C1 segment of cervical spinal cord (tissue), 14 donors: ENCODE measurements around the gene TMTC1.

ENCODE experiments used
- DNase-seq, 14 donors: peaks; one replicate each; lab custom pipeline; 2025; lab: John Stamatoyannopoulos, UW

Gene TMTC1

GRCh38 chr12:29537298-29537697 lies 246.4 kb downstream of the TMTC1 start:
- DNase-seq = no peak

GRCh38 chr12:29534935-29535334 lies 248.8 kb downstream of the TMTC1 start:
- DNase-seq = no peak

- no peak for DNase-seq
Observed at GRCh38 chr12:29533815-29534489, 249.8 kb downstream of the TMTC1 start.

GRCh38 chr12:29531471-29531870 lies 252.3 kb downstream of the TMTC1 start:
- DNase-seq = no peak

GRCh38 chr12:29530436-29530835 lies 253.3 kb downstream of the TMTC1 start:
- DNase-seq = no peak

GRCh38 chr12:29528161-29528560 lies 255.6 kb downstream of the TMTC1 start:
- no peak for DNase-seq

GRCh38 chr12:29521951-29522350 lies 261.8 kb downstream of the TMTC1 start:
- DNase-seq = no peak

GRCh38 chr12:29519585-29520182 lies 264.1 kb downstream of the TMTC1 start:
- no peak for DNase-seq

GRCh38 chr12:29518407-29518806 lies 265.3 kb downstream of the TMTC1 start:
- no peak for DNase-seq

- peak in 1 of 14 donors; percentile 0 for DNase-seq
Observed at GRCh38 chr12:29517264-29517663, 266.5 kb downstream of the TMTC1 start.

GRCh38 chr12:29516431-29516875 lies 267.3 kb downstream of the TMTC1 start:
- DNase-seq = no peak

GRCh38 chr12:29510591-29511185 lies 273.1 kb downstream of the TMTC1 start:
- no peak for DNase-seq

- no peak for DNase-seq
Observed at GRCh38 chr12:29509503-29509902, 274.2 kb downstream of the TMTC1 start.

- DNase-seq = no peak
Observed at GRCh38 chr12:29508949-29509348, 274.8 kb downstream of the TMTC1 start.

GRCh38 chr12:29505122-29505521 lies 278.6 kb downstream of the TMTC1 start:
- no peak for DNase-seq

- DNase-seq = no peak
Observed at GRCh38 chr12:29503283-29503682, 280.5 kb downstream of the TMTC1 start.

GRCh38 chr12:29499235-29499634 lies 284.5 kb downstream of the TMTC1 start:
- no peak for DNase-seq

- DNase-seq = peak in 1 of 14 donors; percentile 0
Observed at GRCh38 chr12:29497588-29497987, 286.2 kb downstream of the TMTC1 start, which contains the start of gene OVCH1. OVCH1 (minus strand) TSS chr12:29497686; CDS start chr12:29497686, 0 bp downstream.

- DNase-seq = no peak
Observed at GRCh38 chr12:29492891-29493290, 290.9 kb downstream of the TMTC1 start.

GRCh38 chr12:29486972-29487371 lies 296.8 kb downstream of the TMTC1 start:
- DNase-seq = no peak

GRCh38 chr12:29463198-29463597 lies 320.5 kb downstream of the TMTC1 start:
- DNase-seq = no peak

GRCh38 chr12:29460082-29460481 lies 323.7 kb downstream of the TMTC1 start:
- DNase-seq = no peak

- peak in 11 of 14 donors; percentile 3 to 49 (median 34) for DNase-seq
Observed at GRCh38 chr12:29455087-29455486, 328.7 kb downstream of the TMTC1 start.
